BLaER1 treated with 17β-estradiol and CSF1 and Interleukin-3, amounts not matched to agents 10 nM and 100 nM (cell line): ENCODE data around the gene MYOG.

Experiments
- H3K27ac ChIP-seq, 11 experiments: shearing (Covaris generic); formaldehyde crosslinking; 2 replicates each; pipeline ENCODE4 v1.8.1; 2022
- H3K27me3 ChIP-seq, 11 experiments: shearing (Covaris generic); formaldehyde crosslinking; 2 replicates each; pipeline ENCODE4 v1.8.1; 2022
- H3K36me3 ChIP-seq, 11 experiments: shearing (Covaris generic); formaldehyde crosslinking; 2 replicates each; pipeline ENCODE4 v1.8.1; 2022
- H3K4me1 ChIP-seq, 10 experiments: shearing (Covaris generic); formaldehyde crosslinking; 2 replicates each; pipeline ENCODE4 v1.8.1; 2022
- H3K4me2 ChIP-seq, 11 experiments: shearing (Covaris generic); formaldehyde crosslinking; 2 replicates each; pipeline ENCODE4 v1.8.1; 2022
- H3K4me3 ChIP-seq, 10 experiments: shearing (Covaris generic); formaldehyde crosslinking; 2 replicates each; pipeline ENCODE4 v1.8.1; 2022
- H3K9ac ChIP-seq, 11 experiments: shearing (Covaris generic); formaldehyde crosslinking; 2 replicates each; pipeline ENCODE4 v1.8.1; 2022
- H3K9me3 ChIP-seq, 11 experiments: shearing (Covaris generic); formaldehyde crosslinking; replicated peaks in 1 of 11; 2 replicates each; pipeline ENCODE4 v1.8.1; 2022
- H4K20me1 ChIP-seq, 11 experiments: shearing (Covaris generic); formaldehyde crosslinking; 2 replicates each; pipeline ENCODE4 v1.8.1; 2022
- Cebpa-rat ChIP-seq, 11 experiments: shearing (Covaris generic); IDR thresholded peaks; 2 replicates each; pipeline ENCODE4 v1.8.1; 2022

Gene MYOG

DNA sequence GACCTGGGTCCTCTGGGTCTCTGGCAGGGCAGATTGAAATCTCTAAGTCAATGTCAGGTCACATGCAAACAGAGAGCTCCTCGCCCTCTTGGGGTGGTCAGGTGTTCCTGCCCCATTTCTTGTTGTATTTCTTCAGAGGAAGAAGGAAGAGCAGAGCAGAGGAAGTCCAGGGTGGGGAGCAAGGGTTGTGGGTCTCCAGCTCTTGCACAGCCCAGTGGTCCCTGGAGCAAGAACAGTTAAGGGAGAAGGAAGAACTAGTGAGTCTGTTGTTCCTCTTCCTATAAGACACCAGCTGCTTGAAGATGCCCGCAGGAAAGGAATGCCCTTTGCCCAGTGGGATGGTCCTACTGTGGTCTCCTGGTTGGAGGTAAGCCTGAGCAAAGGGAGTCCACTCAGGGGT, 26.3 kb downstream of the MYOG start:
- H3K4me3 ChIP-seq, result peak overlapping the region in 4 of 10 experiments; percentile 29 to 53 (median 48); a peak in 8 of 20 replicates
- peaks cover 0 to 53% (median 20%) of the 10 kb centered on the region in 11 experiments; a peak in 15 of 22 replicates for H3K36me3 ChIP-seq
- peak overlapping the region; percentile 72 to 95 (median 87) for H3K4me2 ChIP-seq
- H3K27me3 ChIP-seq, result no peaks in the 10 kb centered on the region
- H3K4me1 ChIP-seq, result peaks cover 75 to 100% (median 100%) of the 10 kb centered on the region in 10 experiments
- peak in 3 of 11 experiments; percentile 15 to 34 (median 19); a peak in 2 of 22 replicates for TF ChIP-seq Cebpa-rat (IDR thresholded peaks at IDR 0.05)
- peak overlapping the region in 9 of 11 experiments; percentile 27 to 74 (median 66); a peak in 16 of 22 replicates for H3K9ac ChIP-seq
- no peaks in the 10 kb centered on the region for H3K9me3 ChIP-seq
- H3K27ac ChIP-seq, result peak overlapping the region in 10 of 11 experiments; percentile 10 to 88 (median 78); a peak in 18 of 22 replicates
- H4K20me1 ChIP-seq, result peaks cover 0 to 19% (median 0%) of the 10 kb centered on the region in 11 experiments; a peak in 5 of 22 replicates

DNA sequence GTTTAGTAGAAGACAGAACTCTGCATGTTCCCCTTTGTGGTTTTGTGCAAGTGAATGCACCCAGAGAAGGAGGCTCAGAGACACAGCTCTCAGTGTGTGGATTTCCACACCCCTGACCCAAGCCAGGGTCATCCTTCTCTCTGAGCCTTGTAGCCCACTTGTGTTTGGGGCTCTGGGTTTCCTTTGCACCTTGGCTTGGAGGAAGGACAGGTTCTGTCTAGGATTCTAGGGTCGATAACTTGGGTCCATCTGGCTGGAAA, 27.2 kb downstream of the MYOG start:
- TF ChIP-seq Cebpa-rat (IDR thresholded peaks at IDR 0.05), result no peak
- Histone ChIP-seq H4K20me1 (peaks cover 0 to 19% (median 0%) of the 10 kb centered on the region in 11 experiments; a peak in 5 of 22 replicates), H3K4me2 (peak overlapping the region; percentile 72 to 95 (median 87)), H3K9me3 (no peaks in the 10 kb centered on the region), H3K36me3 (peaks cover 0 to 53% (median 18%) of the 10 kb centered on the region in 11 experiments; a peak in 14 of 22 replicates), H3K9ac (peak overlapping the region in 9 of 11 experiments; percentile 1 to 74 (median 66); a peak in 17 of 22 replicates), H3K4me3 (peak overlapping the region in 4 of 10 experiments; percentile 20 to 53 (median 48); a peak in 2 of 20 replicates), H3K27me3 (no peaks in the 10 kb centered on the region), H3K27ac (peak overlapping the region in 10 of 11 experiments; percentile 10 to 88 (median 78); a peak in 18 of 22 replicates), H3K4me1 (peaks cover 73 to 100% (median 100%) of the 10 kb centered on the region in 10 experiments)

DNA sequence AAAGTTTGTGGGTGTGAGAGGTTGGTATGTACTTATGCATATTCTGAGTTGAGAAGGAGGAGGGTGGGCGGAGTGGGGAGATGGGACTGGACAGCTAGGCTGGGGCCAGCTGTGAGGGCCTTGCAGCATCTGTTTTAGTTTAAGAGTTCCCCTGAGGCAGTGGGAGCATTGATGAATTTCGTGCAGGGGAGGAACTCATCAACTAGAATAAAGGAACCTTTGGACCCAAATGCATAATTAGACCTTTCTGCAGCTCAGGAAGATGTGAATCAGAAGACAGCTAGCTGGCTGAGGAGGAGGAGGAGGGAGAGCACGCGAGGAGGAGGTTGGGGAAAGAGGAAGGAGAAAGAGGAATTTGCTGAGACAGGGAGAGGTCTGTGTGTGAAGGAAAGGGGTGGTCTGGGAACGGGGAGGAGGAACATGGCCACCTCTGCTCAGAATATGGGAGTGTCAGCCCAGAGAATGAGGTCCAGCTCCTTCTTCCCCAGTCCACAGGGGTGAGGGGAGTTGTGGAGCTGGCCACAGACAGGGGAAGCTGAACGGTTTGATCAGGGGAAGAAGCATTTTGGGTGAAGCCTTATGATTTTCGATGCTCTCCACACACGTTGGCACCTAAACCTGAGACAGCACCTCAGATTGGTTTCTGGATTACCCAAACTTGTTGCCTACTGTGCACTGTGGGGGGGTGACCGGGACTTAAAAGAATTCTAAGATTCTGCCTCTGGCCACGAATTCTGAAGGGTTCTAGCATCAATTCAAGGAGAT, 27.7 kb downstream of the MYOG start:
- H3K4me1 ChIP-seq, result peaks cover 68 to 100% (median 100%) of the 10 kb centered on the region in 10 experiments
- H4K20me1 ChIP-seq, result peaks cover 0 to 19% (median 0%) of the 10 kb centered on the region in 11 experiments; a peak in 5 of 22 replicates
- peak overlapping the region in 9 of 11 experiments; percentile 1 to 74 (median 66); a peak in 17 of 22 replicates for H3K9ac ChIP-seq
- TF ChIP-seq Cebpa-rat (IDR thresholded peaks at IDR 0.05), result no peak
- H3K4me3 ChIP-seq, result peak overlapping the region in 3 of 10 experiments; percentile 4 to 47 (median 27); a peak in 4 of 20 replicates
- peak overlapping the region; percentile 72 to 95 (median 87) for H3K4me2 ChIP-seq
- peak overlapping the region in 10 of 11 experiments; percentile 10 to 88 (median 78); a peak in 18 of 22 replicates for H3K27ac ChIP-seq
- H3K27me3 ChIP-seq, result peaks cover 0 to under 1% (median 0%) of the 10 kb centered on the region in 11 experiments; a peak in 1 of 22 replicates
- peaks cover 0 to 57% (median 18%) of the 10 kb centered on the region in 11 experiments; a peak in 14 of 22 replicates for H3K36me3 ChIP-seq
- no peaks in the 10 kb centered on the region for H3K9me3 ChIP-seq

DNA sequence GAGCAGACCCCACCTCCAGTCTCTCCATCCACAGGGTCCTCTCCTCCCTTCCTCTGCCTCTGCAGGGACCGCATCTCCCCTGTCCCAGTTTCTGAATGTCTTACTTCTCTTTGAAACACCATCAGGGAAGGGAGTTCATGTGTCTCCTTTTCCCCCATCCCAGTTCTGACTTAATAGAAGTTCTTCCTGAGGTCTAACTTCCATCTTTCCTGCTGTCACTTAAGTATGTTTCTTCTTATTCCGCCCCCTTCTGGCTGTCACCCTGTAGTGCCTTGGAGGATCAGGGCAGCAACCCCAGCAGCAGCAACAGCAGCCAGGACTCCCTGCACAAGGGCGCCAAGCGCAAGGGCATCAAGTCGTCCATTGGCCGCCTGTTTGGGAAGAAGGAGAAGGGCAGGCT, 29.3 kb downstream of the MYOG start:
- H3K27ac ChIP-seq, result peak overlapping the region in 8 of 11 experiments; percentile 7 to 88 (median 71); a peak in 13 of 22 replicates
- peaks cover 0 to 16% (median 0%) of the 10 kb centered on the region in 11 experiments; a peak in 4 of 22 replicates for H3K27me3 ChIP-seq
- no peak overlapping the region for H3K4me3 ChIP-seq
- H3K4me2 ChIP-seq, result peak overlapping the region; percentile 72 to 95 (median 87)
- H4K20me1 ChIP-seq, result peaks cover 0 to 30% (median 0%) of the 10 kb centered on the region in 11 experiments; a peak in 5 of 22 replicates
- H3K9me3 ChIP-seq, result no peaks in the 10 kb centered on the region
- peak overlapping the region in 5 of 11 experiments; percentile 17 to 60 (median 47); a peak in 8 of 22 replicates for H3K9ac ChIP-seq
- peaks cover 0 to 57% (median 15%) of the 10 kb centered on the region in 11 experiments; a peak in 14 of 22 replicates for H3K36me3 ChIP-seq
- no peak for TF ChIP-seq Cebpa-rat (IDR thresholded peaks at IDR 0.05)
- peaks cover 67 to 100% (median 100%) of the 10 kb centered on the region in 10 experiments for H3K4me1 ChIP-seq

DNA sequence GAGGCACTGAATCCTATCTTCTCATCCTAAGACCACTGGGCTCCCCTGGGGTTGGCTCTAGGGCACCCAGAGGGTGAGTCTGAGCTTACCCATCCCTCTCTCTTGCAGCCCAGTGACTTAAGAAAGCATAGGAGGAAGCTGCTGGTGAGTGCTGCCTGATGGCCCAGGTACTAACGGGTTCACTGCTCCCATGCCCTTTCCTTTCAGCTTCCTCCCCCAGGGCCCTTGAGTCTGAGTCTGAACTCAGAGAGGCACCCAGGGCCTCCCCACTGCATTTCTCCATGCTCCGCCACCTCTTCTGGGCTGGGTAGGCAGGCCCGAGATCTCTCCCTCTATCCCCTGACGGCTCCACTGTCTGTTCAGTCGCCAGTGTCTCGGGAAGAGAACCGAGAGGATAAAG, 29.8 kb downstream of the MYOG start:
- peak overlapping the region; percentile 72 to 95 (median 87) for H3K4me2 ChIP-seq
- H4K20me1 ChIP-seq, result peaks cover 0 to 31% (median 0%) of the 10 kb centered on the region in 11 experiments; a peak in 5 of 22 replicates
- H3K9me3 ChIP-seq, result no peaks in the 10 kb centered on the region
- no peak for TF ChIP-seq Cebpa-rat (IDR thresholded peaks at IDR 0.05)
- H3K36me3 ChIP-seq, result peaks cover 0 to 52% (median 11%) of the 10 kb centered on the region in 11 experiments; a peak in 14 of 22 replicates
- peak overlapping the region in 8 of 11 experiments; percentile 7 to 88 (median 71); a peak in 14 of 22 replicates for H3K27ac ChIP-seq
- peak overlapping the region in 6 of 11 experiments; percentile 17 to 60 (median 44); a peak in 9 of 22 replicates for H3K9ac ChIP-seq
- no peak overlapping the region; a peak in 1 of 20 replicates for H3K4me3 ChIP-seq
- H3K27me3 ChIP-seq, result peaks cover 0 to 19% (median 0%) of the 10 kb centered on the region in 11 experiments; a peak in 4 of 22 replicates
- H3K4me1 ChIP-seq, result peaks cover 71 to 100% (median 100%) of the 10 kb centered on the region in 10 experiments

DNA sequence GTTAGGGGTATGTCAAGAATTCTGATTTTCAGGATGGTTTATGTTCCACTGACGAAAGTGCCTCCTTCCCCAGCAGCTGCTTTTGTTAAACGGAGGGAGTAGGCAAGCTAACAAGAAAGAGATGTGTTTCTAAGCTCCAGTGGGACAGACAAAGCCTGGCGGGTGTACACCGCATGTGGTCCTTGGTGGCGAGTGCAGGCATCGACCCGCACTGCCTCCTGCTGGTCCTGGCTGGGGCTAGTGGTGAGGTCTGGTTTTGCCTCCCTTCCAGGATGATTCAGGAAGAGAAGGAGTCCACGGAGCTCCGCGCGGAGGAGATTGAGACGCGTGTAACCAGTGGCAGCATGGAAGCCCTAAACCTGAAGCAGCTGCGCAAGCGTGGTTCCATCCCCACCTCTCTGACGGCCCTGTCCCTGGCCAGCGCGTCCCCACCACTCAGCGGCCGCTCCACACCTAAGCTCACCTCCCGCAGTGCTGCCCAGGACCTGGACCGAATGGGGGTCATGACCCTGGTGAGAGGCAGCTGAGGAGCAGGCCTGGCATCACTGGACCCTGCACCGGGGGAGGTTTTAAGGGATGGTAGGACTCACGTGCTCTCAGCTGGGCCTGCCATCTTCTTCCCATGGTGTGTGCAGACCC, 30.5 kb downstream of the MYOG start:
- Histone ChIP-seq H3K9ac (peak overlapping the region in 5 of 11 experiments; percentile 17 to 60 (median 47); a peak in 9 of 22 replicates), H3K4me1 (peaks cover 69 to 100% (median 100%) of the 10 kb centered on the region in 10 experiments), H3K4me2 (peak overlapping the region; percentile 14 to 95 (median 87)), H4K20me1 (peaks cover 0 to 31% (median 0%) of the 10 kb centered on the region in 11 experiments; a peak in 5 of 22 replicates), H3K27me3 (peaks cover 0 to 19% (median 0%) of the 10 kb centered on the region in 11 experiments; a peak in 4 of 22 replicates), H3K27ac (peak overlapping the region in 7 of 11 experiments; percentile 8 to 88 (median 75); a peak in 13 of 22 replicates), H3K36me3 (peaks cover 0 to 45% (median 7%) of the 10 kb centered on the region in 11 experiments; a peak in 13 of 22 replicates), H3K9me3 (no peaks in the 10 kb centered on the region), H3K4me3 (no peak overlapping the region)
- no peak for TF ChIP-seq Cebpa-rat (IDR thresholded peaks at IDR 0.05)

DNA sequence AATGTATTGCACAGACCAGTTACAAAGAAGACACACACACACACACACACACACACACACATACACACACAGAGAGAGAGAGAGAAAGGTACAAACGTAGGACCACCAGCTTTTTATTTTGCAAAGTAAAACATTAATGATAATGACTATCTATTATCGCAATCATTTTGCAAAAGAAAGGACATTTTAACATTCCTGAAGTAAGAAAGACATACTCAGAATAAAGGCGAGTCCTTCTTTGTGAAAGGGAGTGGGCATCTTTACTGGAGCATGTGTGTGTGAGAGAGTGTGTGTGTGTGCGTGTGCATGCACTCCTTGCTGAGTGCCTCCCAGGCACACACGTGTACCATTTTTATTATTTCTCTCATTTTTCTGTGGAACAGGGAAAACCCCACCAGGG, 31.2 kb downstream of the MYOG start:
- peaks cover 63 to 100% (median 97%) of the 10 kb centered on the region in 10 experiments for H3K4me1 ChIP-seq
- H3K4me3 ChIP-seq, result no peak overlapping the region
- peaks cover 0 to 31% (median 0%) of the 10 kb centered on the region in 11 experiments; a peak in 5 of 22 replicates for H4K20me1 ChIP-seq
- H3K27me3 ChIP-seq, result peaks cover 0 to 19% (median 0%) of the 10 kb centered on the region in 11 experiments; a peak in 4 of 22 replicates
- no peak for TF ChIP-seq Cebpa-rat (IDR thresholded peaks at IDR 0.05)
- peak overlapping the region in 7 of 11 experiments; percentile 72 to 93 (median 87); a peak in 13 of 22 replicates for H3K4me2 ChIP-seq
- H3K27ac ChIP-seq, result peak overlapping the region in 4 of 11 experiments; percentile 62 to 88 (median 71); a peak in 7 of 22 replicates
- H3K9ac ChIP-seq, result peak overlapping the region in 2 of 11 experiments; percentile 47 to 52; a peak in 1 of 22 replicates
- H3K9me3 ChIP-seq, result no peaks in the 10 kb centered on the region
- H3K36me3 ChIP-seq, result peaks cover 0 to 43% (median 5%) of the 10 kb centered on the region in 11 experiments; a peak in 8 of 22 replicates
